HepG2 (cell line): ENCODE results near the gene ZNF281. TPM values are rescaled to one million over a fixed set of nuclear protein-coding genes. Genes with fewer than 3 reads are reported as not detected.
A peak's percentile ranks its signal among the peaks of the same experiment; 100 is the strongest.

Experiments
- ELF3 ChIP-seq: IDR thresholded peaks from 2 replicates; pipeline ENCODE4 v1.6.1; 2016; ENCODE audit warnings: missing genetic modification reagents, missing compliant biosample characterization
- ERF ChIP-seq: IDR thresholded peaks from 2 replicates; pipeline ENCODE4 v1.6.1; 2018; ENCODE audit warnings: missing biosample characterization, missing genetic modification reagents
- FOXA3 ChIP-seq: IDR thresholded peaks from 2 replicates; pipeline ENCODE4 v1.6.1; 2016; ENCODE audit warnings: missing genetic modification reagents, missing compliant biosample characterization
- GPBP1L1 ChIP-seq: sonication (generic); formaldehyde crosslinking; IDR thresholded peaks from 2 replicates; pipeline ENCODE4 v1.5.0; 2020; ENCODE audit warnings: mild to moderate bottlenecking, missing genetic modification reagents
- HNF4G ChIP-seq, 2 experiments: sonication (generic) in 1 of 2; formaldehyde crosslinking in 1 of 2; IDR thresholded peaks; 2 replicates each; pipeline versions ENCODE4 v1.4.0 to v1.6.1; 2011 to 2020; ENCODE audit warnings: borderline replicate concordance in 2 of 2, low read depth in 2 of 2, mild to moderate bottlenecking in 2 of 2, low read length in 1 of 2, missing genetic modification reagents in 1 of 2, moderate library complexity in 1 of 2
- PHF8 ChIP-seq: sonication (generic); formaldehyde crosslinking; IDR thresholded peaks from 2 replicates; pipeline ENCODE4 v1.5.0; 2020; ENCODE audit warnings: missing genetic modification reagents
- POLR2AphosphoS2 ChIP-seq: IDR thresholded peaks from 2 replicates; pipeline ENCODE4 v1.6.1; 2011; ENCODE audit warnings: low read depth, low read length, improper control_type of control experiment
- RXRB ChIP-seq: IDR thresholded peaks from 2 replicates; pipeline ENCODE4 v1.6.1; 2016; ENCODE audit warnings: borderline replicate concordance, missing genetic modification reagents, missing compliant biosample characterization
- SOX6 ChIP-seq, 2 experiments: fragments of 450-650 bp in 1 of 2; sonication (generic) in 1 of 2; formaldehyde crosslinking in 1 of 2; IDR thresholded peaks; 2 replicates each; pipeline versions ENCODE4 v1.4.0 to v1.6.1; 2017 to 2020; ENCODE audit warnings: antibody characterized with exemption in 1 of 2, mild to moderate bottlenecking in 1 of 2, missing genetic modification reagents in 1 of 2
- TFAP4 ChIP-seq: sonication (generic); IDR thresholded peaks from 2 replicates; pipeline ENCODE4 v1.6.1; 2016; ENCODE audit warnings: low read depth, borderline replicate concordance
- TMF1 ChIP-seq: sonication (generic); formaldehyde crosslinking; IDR thresholded peaks from 2 replicates; pipeline ENCODE4 v1.8.1; 2022; ENCODE audit warnings: low read depth, missing genetic modification reagents
- ZBTB43 ChIP-seq: sonication (generic); formaldehyde crosslinking; conservative IDR thresholded peaks from 2 replicates; pipeline ENCODE4 v1.4.0; 2020; ENCODE audit warnings: missing genetic modification reagents
- ZNF18 ChIP-seq: sonication (generic); formaldehyde crosslinking; IDR thresholded peaks from 2 replicates; pipeline ENCODE4 v1.8.0; 2022; ENCODE audit warnings: mild to moderate bottlenecking, missing genetic modification reagents; ENCODE audit not compliant: insufficient replicate concordance
- ZNF230 ChIP-seq: sonication (generic); formaldehyde crosslinking; IDR thresholded peaks from 2 replicates; pipeline ENCODE4 v1.4.0; 2020; ENCODE audit warnings: mild to moderate bottlenecking, missing genetic modification reagents
- ZNF281 ChIP-seq: sonication (generic); formaldehyde crosslinking; IDR thresholded peaks from 2 replicates; pipeline ENCODE4 v1.4.0; 2020; ENCODE audit warnings: missing genetic modification reagents, borderline replicate concordance
- ZNF770 ChIP-seq: sonication (generic); formaldehyde crosslinking; IDR thresholded peaks from 2 replicates; pipeline ENCODE4 v1.5.0; 2020; ENCODE audit warnings: mild to moderate bottlenecking, missing genetic modification reagents
- ZSCAN12 ChIP-seq: sonication (generic); formaldehyde crosslinking; IDR thresholded peaks from 2 replicates; pipeline ENCODE4 v1.9.0; 2021; ENCODE audit warnings: mild to moderate bottlenecking, missing genetic modification reagents
- polyA plus RNA-seq, 8 experiments: library from polyadenylated mRNA; depleted of rRNA in 3 of 8; stranded (reverse) in 7 of 8; unstranded in 1 of 8; fragments of >200 nt; fragmentation: Illumina TruSeq in 4 of 8; extraction: Trizol in 4 of 8; gene quantifications; 2 replicates each; pipeline versions ENCODE4 v1.2.1 to v1.2.3, GENCODE V29; 2011 to 2016; ENCODE audit warnings: low read depth in 4 of 8, missing spikeins in 1 of 8, mixed read lengths in 1 of 8; ENCODE audit not compliant: insufficient read depth in 1 of 8
- total RNA-seq, 5 experiments: library from RNA; depleted of rRNA; stranded (reverse); fragments of >200 nt; fragmentation: Illumina TruSeq; extraction: Trizol; gene quantifications; 2 replicates each; pipeline ENCODE4 v1.2.3, GENCODE V29; 2016; ENCODE audit warnings: low read depth in 1 of 5

Gene ZNF281
- total and polyA plus RNA-seq, 2 of the 13 experiments (the other 11 are each of a cell fraction or from before 2014, with no cell fraction given), result 7.7 to 20.6 TPM

- TF ChIP-seq TMF1 (CRISPR knock-in tag), result no peak
- 0 out of 2 replicates have a peak, but pooled peaks have one; percentile 29 for TF ChIP-seq TFAP4
- peak; percentile 94 for TF ChIP-seq ELF3 (CRISPR knock-in tag)
- TF ChIP-seq HNF4G (IDR thresholded peaks at IDR 0.05; ENCODE audit: borderline replicate concordance, low read depth, low read length), result peak; percentile 73; the same call in 1 of the 2 replicates
- TF ChIP-seq HNF4G (CRISPR knock-in tag; IDR thresholded peaks at IDR 0.05; ENCODE audit: borderline replicate concordance, low read depth), result no peak
- no peak for TF ChIP-seq ZSCAN12 (CRISPR knock-in tag)
- no peak for TF ChIP-seq ZNF230 (CRISPR knock-in tag)
- TF ChIP-seq PHF8, result peak; percentile 11; the same call in 1 of the 2 replicates
- TF ChIP-seq POLR2AphosphoS2, result no peak
- peak; percentile 17 for TF ChIP-seq ZNF18
- TF ChIP-seq ZBTB43, result peak; percentile 54; the same call in 1 of the 2 replicates
- peak; percentile 79 for TF ChIP-seq ERF (CRISPR knock-in tag)
- peak; percentile 99 for TF ChIP-seq FOXA3
- TF ChIP-seq ZNF770, result peak; percentile 96
- peak; percentile 81; the same call in 1 of the 2 replicates for TF ChIP-seq ZNF281
- TF ChIP-seq SOX6 (IDR thresholded peaks at IDR 0.05), result no peak
- peak; percentile 98 for TF ChIP-seq SOX6 (CRISPR knock-in tag; IDR thresholded peaks at IDR 0.05)
- TF ChIP-seq GPBP1L1 (CRISPR knock-in tag), result no peak
- peak; percentile 91 for TF ChIP-seq RXRB (CRISPR knock-in tag)
Observed at GRCh38 chr1:200372095-200372884, 37.5 kb downstream of the ZNF281 start (continued).
